GM23248 (cell line): ENCODE results near the gene UNC13A. TPM values are rescaled to one million over a fixed set of nuclear protein-coding genes. Genes with fewer than 3 reads are reported as not detected.
"Not testable (repeated sequence)": the region's sequence is repeated elsewhere in the genome, so short reads cannot be mapped to it uniquely, and the experiment has no call there.

Source experiments
- DNase-seq: peaks from one replicate; pipeline ENCODE4 v3.0.0-alpha.2; 2015
- H2AFZ ChIP-seq: fragments of 200-600 bp; sonication (generic); 2 replicates; pipeline ENCODE4 v1.6.1; 2016; ENCODE audit warnings: antibody characterized with exemption
- H3F3A ChIP-seq: fragments of 200-600 bp; sonication (generic); 2 replicates; pipeline ENCODE4 v1.6.1; 2016; ENCODE audit warnings: mild to moderate bottlenecking, antibody characterized with exemption, mixed run types; ENCODE audit not compliant: insufficient read depth
- H3K27ac ChIP-seq: fragments of 200-600 bp; sonication (generic); 2 replicates; pipeline ENCODE4 v1.5.1; 2016; ENCODE audit warnings: mild to moderate bottlenecking
- H3K27me3 ChIP-seq: fragments of 200-600 bp; sonication (generic); replicated peaks from 2 replicates; pipeline ENCODE4 v1.6.1; 2016; ENCODE audit warnings: mild to moderate bottlenecking; ENCODE audit not compliant: insufficient read depth
- H3K36me3 ChIP-seq: fragments of 200-600 bp; sonication (generic); 2 replicates; pipeline ENCODE4 v1.6.1; 2016; ENCODE audit warnings: low read depth, mild to moderate bottlenecking
- H3K4me1 ChIP-seq: fragments of 200-600 bp; sonication (generic); 2 replicates; pipeline ENCODE4 v1.6.1; 2016; ENCODE audit warnings: mild to moderate bottlenecking; ENCODE audit not compliant: insufficient read depth
- H3K4me2 ChIP-seq: fragments of 200-600 bp; sonication (generic); one replicate; pipeline ENCODE4 v1.6.1; 2016; ENCODE audit warnings: mild to moderate bottlenecking; ENCODE audit not compliant: unreplicated experiment
- H3K4me3 ChIP-seq: fragments of 200-600 bp; sonication (generic); 2 replicates; pipeline ENCODE4 v1.5.1; 2016; ENCODE audit warnings: mild to moderate bottlenecking
- H3K79me2 ChIP-seq: fragments of 200-600 bp; sonication (generic); 2 replicates; pipeline ENCODE4 v1.6.1; 2016; ENCODE audit warnings: mild to moderate bottlenecking; ENCODE audit not compliant: insufficient read depth
- H3K9ac ChIP-seq: fragments of 200-600 bp; sonication (generic); 2 replicates; pipeline ENCODE4 v1.6.1; 2016; ENCODE audit warnings: mild to moderate bottlenecking
- H3K9me2 ChIP-seq: fragments of 200-600 bp; sonication (generic); 2 replicates; pipeline ENCODE4 v1.6.1; 2016; ENCODE audit warnings: mixed run types, mild to moderate bottlenecking, moderate library complexity; ENCODE audit not compliant: insufficient read depth
- H3K9me3 ChIP-seq: fragments of 200-600 bp; sonication (generic); one replicate; pipeline ENCODE4 v1.6.1; 2017; ENCODE audit warnings: low read depth
- H4K20me1 ChIP-seq: fragments of 200-600 bp; sonication (generic); 2 replicates; pipeline ENCODE4 v1.6.0; 2016; ENCODE audit not compliant: insufficient read depth
- EZH2 ChIP-seq: fragments of 200-600 bp; sonication (generic); IDR thresholded peaks from 2 replicates; pipeline ENCODE4 v1.6.1; 2018; ENCODE audit warnings: antibody characterized with exemption, mild to moderate bottlenecking; ENCODE audit not compliant: insufficient read depth, poor library complexity, severe bottlenecking
- EZH2phosphoT487 ChIP-seq: fragments of 200-600 bp; sonication (generic); IDR thresholded peaks from 2 replicates; pipeline ENCODE4 v1.6.1; 2018; ENCODE audit warnings: antibody characterized with exemption, moderate library complexity, mild to moderate bottlenecking, low read depth; ENCODE audit not compliant: insufficient read depth
- WGBS, 2 experiments: methylation state at CpG; one replicate each; pipeline ENCODE4 v1.1.6; 2015 to 2017; ENCODE audit warnings: low lambda C conversion rate in 2 of 2, low coverage in 1 of 2; ENCODE audit errors: missing lambda C conversion rate in 2 of 2; 5-methylcytosine and 5-hydroxymethylcytosine counted together
- in situ Hi-C: fragments of 300-500 bp; cut with MboI; formaldehyde crosslinking; loops from 2 replicates; pipeline ENCODE4 v1.15.0; 2020
- polyA plus RNA-seq: library from polyadenylated mRNA; unstranded; fragments of >200 nt; fragmentation: Nextera tagmentation; extraction: Ambion mirVana; gene quantifications from 2 replicates; pipeline ENCODE4 v1.2.1, GENCODE V29; 2016
- total RNA-seq: library from RNA; depleted of rRNA; stranded (reverse); fragments of >200 nt; shearing (Covaris generic); gene quantifications from 2 replicates; pipeline ENCODE4 v1.2.3, GENCODE V29; 2014

Gene UNC13A
- total and polyA plus RNA-seq, 2 experiments from 2014 or later: 0.03 to 0.11 TPM

- in situ Hi-C loops: no loop called here
- H3K4me1 ChIP-seq: no peaks in the 10 kb centered on the region
- H3K9me3 ChIP-seq: no peaks in the 10 kb centered on the region
- no peak overlapping the region for H3K4me3 ChIP-seq
- no peak overlapping the region for H3K4me2 ChIP-seq
- H3K36me3 ChIP-seq: no peaks in the 10 kb centered on the region
- no peak for TF ChIP-seq EZH2phosphoT487
- no peak for TF ChIP-seq EZH2
- no peak overlapping the region for H3K27ac ChIP-seq
- H3K9me2 ChIP-seq: no peaks in the 10 kb centered on the region
- DNase-seq: no peak
- H3K9ac ChIP-seq: no peak overlapping the region
- 17 to 19% methylated on average over 8 to 9 of the region's 9 CpGs for WGBS, 2 experiments
- H3K27me3 ChIP-seq: no peaks in the 10 kb centered on the region; the same call in 1 of the 2 replicates
- no peaks in the 10 kb centered on the region for H4K20me1 ChIP-seq
- no peaks in the 10 kb centered on the region for H3K79me2 ChIP-seq
- no peaks in the 10 kb centered on the region for H3F3A ChIP-seq
- H2AFZ ChIP-seq: no peak overlapping the region
Measured at GRCh38 chr19:17601683-17602082, 86.5 kb downstream of the UNC13A start.

- H3K79me2 ChIP-seq: no peaks in the 10 kb centered on the region
- H3K9me2 ChIP-seq: no peaks in the 10 kb centered on the region
- no peak overlapping the region for H3K9ac ChIP-seq
- H2AFZ ChIP-seq: peak overlapping the region; percentile 68
- 5 to 6% methylated on average over 10 of the region's 10 CpGs for WGBS, 2 experiments
- no peak overlapping the region for H3K4me3 ChIP-seq
- no peaks in the 10 kb centered on the region for H3F3A ChIP-seq
- no peaks in the 10 kb centered on the region for H3K9me3 ChIP-seq
- H3K36me3 ChIP-seq: no peaks in the 10 kb centered on the region
- H3K27ac ChIP-seq: no peak overlapping the region
- TF ChIP-seq EZH2 (no peak), EZH2phosphoT487 (no peak)
- DNase-seq: peak; percentile 16
- in situ Hi-C loops: no loop called here
- H3K4me2 ChIP-seq: peak overlapping the region; percentile 58
- no peaks in the 10 kb centered on the region; the same call in 1 of the 2 replicates for H3K27me3 ChIP-seq
- H4K20me1 ChIP-seq: no peaks in the 10 kb centered on the region
- H3K4me1 ChIP-seq: no peaks in the 10 kb centered on the region
Measured at GRCh38 chr19:17599780-17600179, 88.4 kb downstream of the UNC13A start.

- H3K9me2 ChIP-seq: no peaks in the 10 kb centered on the region
- no peak overlapping the region for H3K4me3 ChIP-seq
- no peaks in the 10 kb centered on the region for H3K9me3 ChIP-seq
- WGBS, 2 experiments: 92 to 93% methylated on average over 9 of the region's 9 CpGs
- DNase-seq: no peak
- H3K36me3 ChIP-seq: no peaks in the 10 kb centered on the region
- H3F3A ChIP-seq: no peaks in the 10 kb centered on the region
- H3K9ac ChIP-seq: no peak overlapping the region
- H3K79me2 ChIP-seq: no peaks in the 10 kb centered on the region
- no peak overlapping the region for H3K27ac ChIP-seq
- no peak for TF ChIP-seq EZH2phosphoT487
- no peak for TF ChIP-seq EZH2
- H3K27me3 ChIP-seq: no peaks in the 10 kb centered on the region; the same call in 1 of the 2 replicates
- in situ Hi-C loops: no loop called here
- no peaks in the 10 kb centered on the region for H4K20me1 ChIP-seq
- H3K4me1 ChIP-seq: no peaks in the 10 kb centered on the region
- no peak overlapping the region for H2AFZ ChIP-seq
- no peak overlapping the region for H3K4me2 ChIP-seq
Measured at GRCh38 chr19:17598953-17599352, 89.2 kb downstream of the UNC13A start.

GRCh38 chr19:17598063-17598462, 90.1 kb downstream of the UNC13A start:
- DNase-seq, H3K36me3 ChIP-seq, H3K4me2 ChIP-seq, H2AFZ ChIP-seq, H3K9me3 ChIP-seq, in situ Hi-C loops, H3F3A ChIP-seq, H3K9me2 ChIP-seq, H3K4me3 ChIP-seq, H3K4me1 ChIP-seq, H3K79me2 ChIP-seq, H3K27ac ChIP-seq, H3K9ac ChIP-seq, H4K20me1 ChIP-seq, H3K27me3 ChIP-seq: not testable (repeated sequence)
- 89 to 90% methylated on average over 8 of the region's 8 CpGs for WGBS, 2 experiments

- not testable (repeated sequence) for H3K9me2 ChIP-seq
Measured at GRCh38 chr19:17594296-17594695, 93.9 kb downstream of the UNC13A start.

More at GRCh38 chr19:17594296-17594695, 93.9 kb downstream of the UNC13A start:
- H3F3A ChIP-seq, in situ Hi-C loops, H3K9me3 ChIP-seq, H2AFZ ChIP-seq, H3K27me3 ChIP-seq, H3K4me1 ChIP-seq, H3K4me2 ChIP-seq, H3K9ac ChIP-seq, DNase-seq, H3K4me3 ChIP-seq, H4K20me1 ChIP-seq, H3K27ac ChIP-seq, H3K79me2 ChIP-seq, H3K36me3 ChIP-seq: not testable (repeated sequence)
- 55 to 71% methylated on average over 6 to 7 of the region's 7 CpGs for WGBS, 2 experiments
